ENCODE results near the gene NTM.

DNA sequence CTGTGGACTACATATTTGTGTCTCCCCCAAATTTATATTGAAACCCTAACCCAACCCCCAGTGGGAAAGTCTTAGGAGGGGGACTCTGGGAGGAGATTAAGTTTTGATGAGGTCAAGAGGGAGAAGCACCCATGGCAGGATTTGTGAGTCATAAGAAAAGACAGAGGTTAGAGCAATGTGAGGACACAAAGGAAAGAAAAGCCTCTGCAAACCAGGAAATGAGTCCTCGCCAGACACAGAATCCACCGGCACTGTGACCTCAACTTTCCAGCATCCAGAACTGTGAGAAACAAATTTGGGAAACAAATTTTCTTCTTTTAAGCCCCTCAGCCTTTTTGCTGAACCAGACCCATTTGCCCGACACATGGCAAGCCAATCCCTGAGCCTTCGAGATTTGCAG lies 397.0 kb downstream of the NTM start:
- TF ChIP-seq, protein P1, sequence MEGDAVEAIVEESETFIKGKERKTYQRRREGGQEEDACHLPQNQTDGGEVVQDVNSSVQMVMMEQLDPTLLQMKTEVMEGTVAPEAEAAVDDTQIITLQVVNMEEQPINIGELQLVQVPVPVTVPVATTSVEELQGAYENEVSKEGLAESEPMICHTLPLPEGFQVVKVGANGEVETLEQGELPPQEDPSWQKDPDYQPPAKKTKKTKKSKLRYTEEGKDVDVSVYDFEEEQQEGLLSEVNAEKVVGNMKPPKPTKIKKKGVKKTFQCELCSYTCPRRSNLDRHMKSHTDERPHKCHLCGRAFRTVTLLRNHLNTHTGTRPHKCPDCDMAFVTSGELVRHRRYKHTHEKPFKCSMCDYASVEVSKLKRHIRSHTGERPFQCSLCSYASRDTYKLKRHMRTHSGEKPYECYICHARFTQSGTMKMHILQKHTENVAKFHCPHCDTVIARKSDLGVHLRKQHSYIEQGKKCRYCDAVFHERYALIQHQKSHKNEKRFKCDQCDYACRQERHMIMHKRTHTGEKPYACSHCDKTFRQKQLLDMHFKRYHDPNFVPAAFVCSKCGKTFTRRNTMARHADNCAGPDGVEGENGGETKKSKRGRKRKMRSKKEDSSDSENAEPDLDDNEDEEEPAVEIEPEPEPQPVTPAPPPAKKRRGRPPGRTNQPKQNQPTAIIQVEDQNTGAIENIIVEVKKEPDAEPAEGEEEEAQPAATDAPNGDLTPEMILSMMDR (IDR thresholded peaks at IDR 0.05): no peak
- TF ChIP-seq POLR2A (IDR thresholded peaks at IDR 0.05): no peak

Measured in adrenal gland (tissue), 5 donors.